Stomach smooth muscle (tissue), 2 donors: ENCODE measurements around the gene POMGNT2.

Source experiments
- H3K27ac ChIP-seq: one replicate; pipeline ENCODE4 v1.7.0; 2013; ENCODE audit warnings: mild to moderate bottlenecking, low read length, inconsistent platforms
- H3K27me3 ChIP-seq, 2 donors: one replicate each; pipeline ENCODE4 v1.7.0; 2013; ENCODE audit warnings: low read length in 2 of 2; ENCODE audit not compliant: insufficient read depth in 2 of 2, control insufficient read depth in 1 of 2
- H3K36me3 ChIP-seq, 2 donors: one replicate each; pipeline ENCODE4 v1.7.0; 2013; ENCODE audit warnings: low read length in 2 of 2; ENCODE audit not compliant: control insufficient read depth in 2 of 2, insufficient read depth in 2 of 2
- H3K4me1 ChIP-seq: one replicate; pipeline ENCODE4 v1.7.0; 2013; ENCODE audit warnings: low read length; ENCODE audit not compliant: control insufficient read depth, insufficient read depth
- H3K4me3 ChIP-seq, 2 donors: one replicate each; pipeline ENCODE4 v1.7.0; 2013; ENCODE audit warnings: low read length in 2 of 2
- H3K9ac ChIP-seq, 2 donors: one replicate each; pipeline ENCODE4 v1.7.0; 2013; ENCODE audit warnings: low read length in 2 of 2, mild to moderate bottlenecking in 1 of 2
- H3K9me3 ChIP-seq, 2 donors: one replicate each; pipeline ENCODE4 v1.7.0; 2013; ENCODE audit warnings: low read length in 2 of 2; ENCODE audit not compliant: control insufficient read depth in 2 of 2
- donor health status: healthy.
- donor health status: Pancreatic carcinoma.

POMGNT2 gene

GRCh38 chr3:43102773-43103480 is 3.0 kb downstream of the POMGNT2 start:
- Histone ChIP-seq H3K4me3 (no peak overlapping the region), H3K9ac (no peak overlapping the region), H3K9me3 (no peaks in the 10 kb centered on the region), H3K27me3 (no peaks in the 10 kb centered on the region), H3K4me1 (peaks cover 21% of the 10 kb centered on the region), H3K36me3 (peaks cover 0 to 2% of the 10 kb centered on the region in 2 donors), H3K27ac (peak overlapping the region; percentile 11)

- H3K36me3 ChIP-seq = peaks cover 0 to 2% of the 10 kb centered on the region in 2 donors
- H3K27me3 ChIP-seq = no peaks in the 10 kb centered on the region
- H3K4me3 ChIP-seq = no peak overlapping the region
- H3K27ac ChIP-seq = no peak overlapping the region
- H3K9me3 ChIP-seq = no peaks in the 10 kb centered on the region
- no peak overlapping the region for H3K9ac ChIP-seq
- peaks cover 24% of the 10 kb centered on the region for H3K4me1 ChIP-seq
Measured at GRCh38 chr3:43098761-43099160, 7.1 kb downstream of the POMGNT2 start.

- Histone ChIP-seq H3K9me3 (no peaks in the 10 kb centered on the region), H3K27ac (no peak overlapping the region), H3K9ac (no peak overlapping the region), H3K36me3 (peaks cover 0 to 2% of the 10 kb centered on the region in 2 donors), H3K27me3 (no peaks in the 10 kb centered on the region), H3K4me1 (peaks cover 15% of the 10 kb centered on the region), H3K4me3 (no peak overlapping the region)
Measured at GRCh38 chr3:43097400-43098080, 8.3 kb downstream of the POMGNT2 start.

DNA sequence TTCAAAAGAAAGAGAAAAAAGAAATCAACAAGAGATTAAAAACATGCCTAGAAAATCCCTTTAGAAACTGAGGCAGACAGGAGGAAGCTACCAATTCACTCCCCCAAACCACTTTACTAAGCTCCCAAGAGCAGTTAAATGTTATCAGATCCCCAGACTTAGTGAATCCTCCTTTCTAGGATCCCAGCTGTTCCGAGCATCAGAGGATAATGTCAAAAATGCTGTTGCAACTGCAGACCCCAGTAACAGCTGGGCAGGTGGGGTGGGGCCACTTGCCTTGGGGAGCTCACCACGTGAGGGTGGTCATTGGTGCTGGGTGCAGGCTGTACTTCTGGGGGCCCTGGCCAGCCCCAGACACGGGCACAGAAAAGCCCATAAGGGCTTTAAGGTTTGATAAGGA is 9.1 kb downstream of the POMGNT2 start:
- Histone ChIP-seq H3K36me3 (peaks cover 0 to 2% of the 10 kb centered on the region in 2 donors), H3K9me3 (no peaks in the 10 kb centered on the region), H3K27ac (no peak overlapping the region), H3K9ac (no peak overlapping the region), H3K4me1 (peaks cover 16% of the 10 kb centered on the region), H3K27me3 (no peaks in the 10 kb centered on the region), H3K4me3 (no peak overlapping the region)

- Histone ChIP-seq H3K9me3 (no peaks in the 10 kb centered on the region), H3K4me1 (peaks cover 23% of the 10 kb centered on the region), H3K9ac (peak overlapping the region in 1 of 2 donors; percentile 13), H3K27me3 (no peaks in the 10 kb centered on the region), H3K36me3 (peaks cover 0 to 2% of the 10 kb centered on the region in 2 donors), H3K4me3 (no peak overlapping the region), H3K27ac (no peak overlapping the region)
Measured at GRCh38 chr3:43095370-43095769, 10.5 kb downstream of the POMGNT2 start.

DNA sequence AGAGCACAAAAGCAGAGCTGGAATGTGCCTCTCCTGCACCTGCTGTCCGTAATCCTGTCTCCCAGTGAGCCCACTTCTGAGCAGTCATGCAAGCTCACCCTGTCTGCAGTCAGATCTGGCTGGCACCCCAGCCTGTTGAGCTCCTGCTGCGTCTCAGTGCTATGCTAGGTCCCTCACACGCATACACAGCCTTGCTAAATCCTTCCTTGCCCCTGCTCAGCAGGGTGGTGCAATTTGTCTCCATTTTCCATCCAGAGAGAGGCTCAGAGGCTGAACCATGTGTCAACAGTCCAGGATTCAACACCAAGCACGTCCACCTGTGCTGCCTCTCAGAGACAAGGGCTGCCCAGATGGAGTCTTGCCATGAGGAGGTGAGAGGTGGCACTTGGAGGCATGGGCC is 11.0 kb downstream of the POMGNT2 start:
- H3K4me1 ChIP-seq = peaks cover 24% of the 10 kb centered on the region
- H3K9ac ChIP-seq = no peak overlapping the region
- no peak overlapping the region for H3K27ac ChIP-seq
- H3K9me3 ChIP-seq = no peaks in the 10 kb centered on the region
- no peaks in the 10 kb centered on the region for H3K27me3 ChIP-seq
- no peak overlapping the region for H3K4me3 ChIP-seq
- peaks cover 0 to 2% of the 10 kb centered on the region in 2 donors for H3K36me3 ChIP-seq

DNA sequence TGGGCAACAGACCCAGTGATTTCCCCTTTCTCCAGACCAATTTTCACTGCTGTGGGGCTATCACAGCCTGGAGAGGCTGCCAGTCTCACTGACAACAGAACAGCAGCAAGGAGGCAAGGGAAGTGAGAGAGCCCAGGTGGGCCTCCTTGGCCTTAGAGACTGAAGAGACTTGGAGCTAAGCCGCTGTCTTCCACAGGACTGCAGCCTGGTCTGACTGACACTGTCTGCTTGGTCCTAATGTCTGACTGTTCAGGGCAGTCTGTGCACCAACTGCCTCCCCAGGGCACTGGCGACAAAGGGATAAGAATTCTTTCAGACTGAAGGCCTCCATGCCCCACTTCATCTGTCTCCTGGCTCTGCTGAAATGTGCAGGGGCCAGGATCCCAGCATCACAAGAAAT is 11.5 kb downstream of the POMGNT2 start:
- Histone ChIP-seq H3K9me3 (no peaks in the 10 kb centered on the region), H3K27ac (no peak overlapping the region), H3K4me1 (peaks cover 24% of the 10 kb centered on the region), H3K4me3 (no peak overlapping the region), H3K36me3 (peaks cover 0 to 2% of the 10 kb centered on the region in 2 donors), H3K27me3 (no peaks in the 10 kb centered on the region), H3K9ac (no peak overlapping the region)

GRCh38 chr3:43093974-43094373 is 11.9 kb downstream of the POMGNT2 start:
- Histone ChIP-seq H3K27me3 (no peaks in the 10 kb centered on the region), H3K27ac (no peak overlapping the region), H3K36me3 (peaks cover 0 to 2% of the 10 kb centered on the region in 2 donors), H3K9me3 (no peaks in the 10 kb centered on the region), H3K9ac (no peak overlapping the region), H3K4me1 (peaks cover 24% of the 10 kb centered on the region), H3K4me3 (no peak overlapping the region)

DNA sequence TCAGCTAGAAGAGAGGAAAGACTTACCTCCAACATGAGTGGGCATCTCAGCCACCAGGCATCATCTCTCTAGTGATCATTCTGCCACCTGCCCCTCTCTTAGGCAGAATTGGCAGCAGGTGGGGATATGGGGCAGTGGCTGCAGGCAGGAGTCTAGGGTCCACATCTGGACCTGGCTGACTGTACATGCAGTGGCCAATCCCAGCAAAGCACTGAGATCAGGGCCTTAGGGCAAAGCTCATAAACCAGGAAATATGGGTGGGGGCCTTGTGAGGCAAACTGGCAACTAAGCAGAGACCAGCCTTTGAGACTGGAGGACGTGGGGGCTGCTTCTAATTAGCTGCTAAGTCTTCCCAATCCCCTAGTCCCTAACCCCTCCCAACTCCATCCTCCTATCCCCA is 12.9 kb downstream of the POMGNT2 start:
- Histone ChIP-seq H3K9me3 (no peaks in the 10 kb centered on the region), H3K27ac (no peak overlapping the region), H3K4me1 (peaks cover 24% of the 10 kb centered on the region), H3K36me3 (no peaks in the 10 kb centered on the region), H3K9ac (no peak overlapping the region), H3K27me3 (no peaks in the 10 kb centered on the region), H3K4me3 (no peak overlapping the region)

DNA sequence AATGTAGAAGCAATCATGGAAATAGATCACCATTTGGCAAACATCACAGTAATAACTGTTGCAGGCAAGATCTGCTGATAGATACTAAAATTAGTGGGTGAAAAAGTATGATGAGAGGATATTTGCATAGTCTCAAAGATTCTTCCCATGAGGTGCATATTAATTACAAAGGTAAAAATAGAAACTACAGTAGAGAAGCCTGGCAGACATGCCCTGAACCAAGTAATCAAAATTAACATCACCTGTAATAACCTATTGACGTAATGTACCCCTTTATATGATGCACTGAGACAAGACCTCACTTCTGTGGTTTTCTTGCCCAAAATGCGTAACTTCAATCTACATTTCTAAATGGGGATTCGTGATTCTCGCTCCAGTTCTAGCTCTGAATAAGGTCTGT is 14.4 kb downstream of the POMGNT2 start:
- Histone ChIP-seq H3K27ac (no peak overlapping the region), H3K27me3 (no peaks in the 10 kb centered on the region), H3K36me3 (no peaks in the 10 kb centered on the region), H3K9me3 (no peaks in the 10 kb centered on the region), H3K4me3 (no peak overlapping the region), H3K9ac (no peak overlapping the region), H3K4me1 (peaks cover 24% of the 10 kb centered on the region)

GRCh38 chr3:43090238-43090637 is 15.6 kb downstream of the POMGNT2 start:
- H3K27ac ChIP-seq = no peak overlapping the region
- peaks cover 0 to 2% of the 10 kb centered on the region in 2 donors for H3K36me3 ChIP-seq
- no peaks in the 10 kb centered on the region for H3K9me3 ChIP-seq
- H3K4me1 ChIP-seq = peaks cover 24% of the 10 kb centered on the region
- no peak overlapping the region for H3K4me3 ChIP-seq
- no peaks in the 10 kb centered on the region for H3K27me3 ChIP-seq
- H3K9ac ChIP-seq = no peak overlapping the region
